CD4-positive, alpha-beta T cell treated with Interleukin-6 for 4 hours (primary cell): ENCODE data around the gene SCG5.

Source experiments
- DNase-seq: peaks from one replicate; pipeline ENCODE4 v3.0.0-alpha.2; 2020; ENCODE audit warnings: mixed read lengths

Gene SCG5

DNA sequence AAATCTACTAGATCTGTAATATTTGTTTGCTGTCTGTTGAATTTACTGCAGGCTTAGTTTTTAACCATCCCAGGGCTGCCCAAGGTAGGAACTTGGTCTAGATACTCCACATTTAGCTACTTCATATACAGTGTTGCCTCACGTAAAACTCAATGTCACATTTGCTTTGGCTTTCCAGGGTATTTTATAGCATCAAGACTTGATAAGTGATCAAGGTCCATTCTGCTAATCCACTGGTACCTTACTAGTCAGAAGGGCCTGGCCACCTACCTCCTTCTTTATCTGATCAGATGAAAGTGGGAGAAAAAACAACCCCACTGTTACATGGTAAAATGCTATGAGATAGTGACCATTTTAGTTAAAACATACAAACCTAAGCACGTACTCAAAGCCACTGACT is 50.8 kb downstream of the SCG5 start:
- no peak for DNase-seq

DNA sequence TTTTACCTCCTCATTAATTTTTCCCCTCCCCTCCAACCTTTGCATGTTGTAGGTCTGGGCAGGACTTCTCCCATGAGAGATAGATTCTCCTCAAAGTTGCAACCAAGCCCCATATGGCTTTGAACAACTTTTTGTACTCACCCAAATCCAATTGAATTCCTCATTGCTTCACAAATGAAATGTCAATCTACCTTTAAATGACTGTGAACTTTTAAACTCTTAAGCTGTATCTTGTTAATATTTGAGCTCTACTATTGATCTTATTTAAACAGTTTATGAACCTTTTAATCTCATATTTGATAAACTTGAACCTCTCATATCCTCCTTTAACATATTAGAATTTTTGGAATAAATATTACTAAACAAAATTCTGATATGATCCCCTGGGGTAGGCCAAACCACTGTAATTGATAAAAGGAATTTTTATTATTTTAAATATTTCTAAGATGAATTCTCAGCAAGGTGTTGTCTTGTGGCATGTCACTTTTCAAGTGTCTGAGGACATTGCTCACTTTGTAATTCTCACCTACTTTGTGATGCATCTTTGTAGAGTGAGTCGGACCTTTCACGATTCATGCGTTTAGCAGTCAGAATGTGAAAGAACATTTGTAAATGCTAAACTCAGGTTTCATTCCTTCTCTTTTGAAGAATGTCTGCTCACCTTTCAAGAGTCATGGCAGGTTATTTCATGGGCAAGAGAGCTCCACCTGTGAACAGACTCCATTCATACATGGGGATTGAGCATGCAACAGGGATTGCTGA is 52.9 kb downstream of the SCG5 start:
- no peak for DNase-seq

DNA sequence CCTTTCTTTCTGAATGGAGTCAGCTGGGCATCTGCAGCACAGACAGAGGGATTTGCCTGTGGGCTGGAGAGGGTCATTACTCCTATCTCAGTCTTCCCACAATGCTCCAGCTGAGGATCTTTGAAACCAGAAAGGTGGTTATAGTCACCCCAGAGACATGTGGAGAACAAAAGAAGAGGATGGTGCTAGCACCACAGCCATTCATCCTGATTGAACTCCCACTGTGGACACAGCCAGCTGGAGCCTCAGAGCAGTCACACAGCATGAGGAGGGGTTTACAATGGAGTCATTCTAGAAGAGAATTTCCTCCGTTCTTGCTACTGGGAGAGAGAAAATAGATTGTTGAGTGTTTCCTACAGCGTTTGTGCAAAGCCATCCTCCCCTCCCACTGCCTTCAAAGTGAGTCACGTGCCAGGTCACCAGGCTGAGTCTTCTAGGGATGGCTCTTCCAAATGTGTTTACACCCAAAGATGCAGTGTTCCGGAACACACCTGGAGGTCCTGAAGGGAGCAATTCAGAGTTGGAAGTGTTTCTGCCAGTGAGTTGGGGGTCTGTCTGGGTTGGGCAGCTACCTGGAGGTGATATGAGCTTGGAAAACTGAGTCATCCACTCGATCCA is 57.4 kb downstream of the SCG5 start:
- no peak for DNase-seq

DNA sequence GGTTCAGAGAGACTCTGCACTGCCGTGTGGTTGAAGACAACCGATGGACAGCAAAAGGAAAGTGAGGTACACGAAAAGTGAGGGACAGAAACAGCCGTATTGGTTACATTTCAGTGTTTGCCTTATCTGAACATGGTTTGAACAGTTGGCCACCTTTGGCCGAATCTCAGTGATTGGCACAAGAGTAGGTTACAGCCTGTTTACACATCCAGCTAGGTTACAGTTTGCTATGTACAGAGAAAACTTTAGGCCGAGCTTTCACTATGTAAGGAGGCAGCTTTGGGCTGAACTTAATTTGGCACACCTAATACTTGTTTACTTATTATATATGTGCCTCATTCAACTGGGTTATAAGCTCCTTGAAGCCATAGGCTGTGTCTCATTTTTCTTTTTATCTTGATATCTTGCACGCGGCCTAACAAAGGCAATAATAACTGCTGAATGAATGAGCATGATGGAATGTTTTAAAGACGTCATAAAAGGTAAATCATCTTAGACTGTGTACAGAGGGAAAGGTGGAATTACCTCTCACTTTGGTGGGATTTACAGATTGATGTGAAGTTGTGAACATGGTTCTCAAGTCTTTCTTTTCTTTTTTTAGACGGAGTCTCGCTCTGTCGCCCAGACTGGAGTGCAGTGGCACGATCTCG is 59.1 kb downstream of the SCG5 start:
- no peak for DNase-seq

DNA sequence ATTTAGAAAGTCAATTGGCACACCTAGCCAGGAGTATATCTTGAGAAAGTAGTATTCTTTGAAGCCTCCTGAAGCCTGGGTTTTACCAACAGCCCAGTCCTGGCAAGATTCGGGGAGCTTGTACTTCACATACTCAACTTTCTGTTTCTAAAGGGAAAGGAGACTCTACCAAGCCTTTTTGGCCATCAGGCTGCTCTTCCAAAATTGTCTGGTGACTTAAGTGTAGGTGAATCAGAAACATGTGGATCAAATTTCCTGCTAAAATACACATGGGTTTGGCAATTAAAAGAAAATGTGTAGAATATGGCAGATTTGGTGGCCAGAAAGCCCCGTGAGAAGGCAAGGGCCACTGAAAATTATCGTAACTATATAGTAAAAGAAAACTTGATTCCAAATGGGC is 60.4 kb downstream of the SCG5 start:
- no peak for DNase-seq

DNA sequence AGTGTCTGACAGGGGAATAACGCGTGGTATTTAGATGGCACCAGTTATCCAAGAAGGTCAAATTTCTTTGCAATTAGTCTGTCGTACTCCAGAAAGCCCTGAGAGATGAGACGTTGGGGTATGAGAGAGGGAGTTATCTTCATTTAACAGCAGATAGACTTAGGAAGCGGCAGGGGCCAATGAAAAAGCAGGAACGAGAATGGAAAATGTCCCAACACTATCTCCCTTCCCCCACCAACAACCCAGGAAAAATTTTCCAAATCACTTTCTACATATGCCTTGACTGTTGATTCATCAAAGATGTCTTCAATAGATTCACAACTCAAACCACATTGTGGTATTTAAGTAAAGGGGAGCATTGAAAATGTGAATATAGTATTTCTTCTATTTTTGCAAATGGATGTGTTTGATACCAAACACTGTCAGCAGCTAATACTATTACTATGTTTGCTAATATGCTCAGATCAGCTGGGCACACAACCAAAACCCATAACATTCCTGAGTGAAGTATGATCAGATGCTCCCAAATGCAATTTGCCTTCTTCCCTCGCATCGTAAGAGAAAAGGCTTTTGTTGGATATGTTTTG is 63.0 kb downstream of the SCG5 start:
- no peak for DNase-seq

DNA sequence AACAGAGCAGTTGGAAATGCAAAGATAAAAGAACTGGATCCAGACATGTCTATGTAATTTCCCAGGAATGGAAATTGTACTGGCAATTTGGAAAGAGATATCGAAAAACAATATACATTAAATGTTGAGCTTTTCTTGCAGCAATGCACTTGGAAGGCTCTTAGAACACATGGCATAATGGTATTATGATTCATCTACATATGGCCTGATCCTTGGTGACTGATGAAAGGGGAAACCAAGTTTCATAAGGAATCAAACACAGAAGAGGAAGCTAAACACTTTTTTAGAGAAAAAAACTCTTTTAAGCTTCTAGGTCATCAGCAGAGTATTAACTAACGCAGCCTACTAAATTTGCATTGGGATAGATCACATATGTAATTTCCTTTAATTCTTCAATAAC is 63.9 kb downstream of the SCG5 start:
- DNase-seq, result no peak

DNA sequence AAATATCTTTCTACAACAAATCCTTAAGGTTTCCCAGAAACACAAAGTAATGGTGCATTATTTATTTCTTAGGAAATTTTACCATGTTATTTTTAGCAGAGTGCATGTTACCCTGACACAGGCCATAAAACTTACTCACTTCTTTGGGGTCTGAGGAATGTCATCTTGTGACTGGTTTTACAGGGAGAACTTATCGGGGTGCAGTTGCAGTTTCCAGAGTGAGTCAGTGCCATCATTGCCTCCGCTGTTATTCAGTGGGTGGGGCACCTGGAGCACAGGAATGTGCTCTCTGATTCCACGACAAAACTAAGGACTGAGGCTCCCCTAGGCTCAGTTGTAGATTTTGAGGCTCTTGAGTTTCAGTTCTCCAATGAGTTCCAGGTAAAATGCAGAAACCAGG is 65.2 kb downstream of the SCG5 start:
- DNase-seq, result no peak

DNA sequence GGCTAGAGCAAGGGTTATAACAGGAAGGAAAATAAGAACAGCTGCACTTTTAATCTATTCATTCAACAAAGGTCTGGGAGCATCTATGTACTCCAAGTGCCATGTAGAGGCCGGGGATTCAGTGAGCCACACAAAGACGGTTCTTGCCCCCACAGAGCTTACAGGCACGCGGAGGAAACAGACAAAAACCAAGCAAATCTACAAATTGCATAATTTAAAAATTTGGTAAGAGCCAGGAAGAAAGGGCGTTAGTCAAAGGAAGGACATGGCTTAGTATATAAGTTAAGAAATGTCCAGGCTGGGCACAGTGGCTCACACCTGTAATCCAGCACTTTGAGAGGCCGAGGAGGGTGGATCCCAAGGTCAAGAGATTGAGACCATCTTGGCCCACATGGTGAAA is 65.9 kb downstream of the SCG5 start:
- no peak for DNase-seq

DNA sequence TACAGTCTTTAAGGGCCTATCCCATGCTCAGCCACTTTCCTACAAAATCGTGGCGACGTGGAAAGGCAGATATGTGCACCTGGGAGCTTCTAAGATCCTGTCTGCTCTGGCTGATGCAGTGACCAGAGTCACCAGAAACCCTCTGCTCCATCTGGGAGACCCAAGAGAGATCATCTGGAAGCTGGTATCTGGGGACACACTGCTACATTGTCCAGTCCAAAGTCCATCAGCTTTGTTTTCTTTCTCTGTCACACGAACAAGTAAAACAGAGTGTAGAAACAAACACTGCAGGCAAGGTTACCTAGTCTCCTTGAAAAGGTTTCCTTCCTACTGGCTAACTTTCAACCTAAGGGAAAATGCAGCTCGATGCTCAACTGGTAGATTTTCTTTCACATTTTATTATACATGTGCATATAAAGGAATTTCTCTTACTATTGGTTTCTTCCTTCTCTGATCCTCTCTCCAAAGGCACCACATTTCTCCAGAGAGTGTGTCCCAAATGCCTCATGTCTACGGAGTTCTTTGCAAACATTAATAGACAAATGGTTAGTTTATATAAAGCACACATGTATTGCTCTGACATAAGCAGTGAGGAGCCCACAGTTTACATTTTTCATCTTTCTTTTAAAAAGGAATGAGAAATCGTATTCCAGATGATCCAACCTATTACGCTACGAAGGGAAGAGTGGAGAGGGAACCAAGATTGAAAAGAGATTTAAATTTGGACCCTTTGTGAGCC is 68.0 kb downstream of the SCG5 start:
- DNase-seq, result no peak

DNA sequence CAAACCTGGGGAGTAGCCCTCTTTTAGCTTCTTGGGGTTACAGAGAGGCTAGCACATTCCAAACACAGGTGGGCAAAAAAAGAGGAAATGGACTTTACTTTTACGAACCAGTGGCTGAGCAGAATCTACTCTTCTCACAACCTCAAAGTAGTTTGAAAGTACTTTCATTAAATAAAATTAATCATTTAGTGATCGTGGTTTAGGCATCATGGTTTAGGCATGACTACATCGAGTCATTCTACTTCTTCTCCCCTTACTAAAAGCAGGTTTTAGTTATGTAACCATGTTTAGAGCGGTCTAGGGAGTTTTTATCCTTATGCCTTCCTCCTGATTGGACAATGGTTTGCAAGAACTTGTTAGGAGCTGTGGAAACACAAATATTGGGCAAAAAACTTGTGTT is 73.8 kb downstream of the SCG5 start:
- no peak for DNase-seq

DNA sequence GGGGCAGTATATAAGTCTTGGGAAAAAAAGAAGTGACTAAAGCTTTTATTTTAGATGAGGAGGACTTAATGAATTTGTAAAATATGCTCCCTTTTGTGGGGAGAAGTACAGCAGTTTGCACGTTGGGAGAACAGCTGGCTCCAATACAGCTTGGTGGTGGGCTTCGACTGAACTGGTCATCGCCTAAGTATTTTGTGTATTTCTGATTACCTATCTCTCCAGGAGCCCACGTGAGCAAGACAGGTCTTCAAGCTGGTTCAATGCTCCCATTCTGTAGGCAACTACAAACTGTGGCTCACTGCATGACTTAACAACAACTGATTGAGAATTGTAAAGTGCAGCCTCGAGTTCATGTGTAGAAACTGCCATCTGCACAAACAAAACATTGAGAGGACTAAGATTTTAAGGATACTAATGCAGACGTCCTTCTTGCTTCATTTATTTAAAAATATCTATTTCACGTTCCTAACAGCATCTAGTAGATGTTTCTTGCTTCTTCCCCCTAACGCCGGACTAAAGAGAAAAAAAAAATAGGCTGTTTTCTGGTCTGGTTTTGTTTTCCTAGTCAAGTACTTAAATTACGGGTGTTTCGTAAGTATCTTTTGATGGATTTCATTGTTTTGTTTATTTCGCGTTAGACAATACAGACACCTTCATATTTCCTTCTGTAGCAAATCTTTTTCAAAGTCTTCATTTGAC is 74.9 kb downstream of the SCG5 start:
- DNase-seq, result no peak

DNA sequence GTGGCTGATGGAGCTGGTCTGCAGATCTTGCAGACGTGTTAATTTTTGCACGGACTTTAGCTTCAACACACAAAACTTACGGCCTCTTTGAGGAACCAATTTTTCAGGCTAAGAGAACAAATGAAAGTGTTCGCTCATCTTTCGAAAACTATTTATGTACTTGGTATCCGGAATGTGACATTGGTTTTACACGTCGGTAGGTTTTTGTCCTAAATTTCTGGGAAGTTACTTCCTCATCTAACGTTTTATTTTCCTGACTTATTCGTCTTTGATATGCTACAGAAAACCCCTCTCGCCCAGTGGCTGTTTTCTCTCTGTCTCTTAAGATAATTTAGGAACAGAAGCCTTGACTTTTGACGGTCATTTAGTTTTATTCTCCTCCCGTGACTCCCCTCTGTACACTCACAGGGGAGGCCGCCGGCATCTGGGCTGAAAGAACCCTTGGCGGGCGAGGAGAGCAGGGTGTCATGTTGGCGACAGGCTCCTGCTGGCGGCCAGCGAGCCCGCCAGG is 75.5 kb downstream of the SCG5 start:
- DNase-seq, result no peak

DNA sequence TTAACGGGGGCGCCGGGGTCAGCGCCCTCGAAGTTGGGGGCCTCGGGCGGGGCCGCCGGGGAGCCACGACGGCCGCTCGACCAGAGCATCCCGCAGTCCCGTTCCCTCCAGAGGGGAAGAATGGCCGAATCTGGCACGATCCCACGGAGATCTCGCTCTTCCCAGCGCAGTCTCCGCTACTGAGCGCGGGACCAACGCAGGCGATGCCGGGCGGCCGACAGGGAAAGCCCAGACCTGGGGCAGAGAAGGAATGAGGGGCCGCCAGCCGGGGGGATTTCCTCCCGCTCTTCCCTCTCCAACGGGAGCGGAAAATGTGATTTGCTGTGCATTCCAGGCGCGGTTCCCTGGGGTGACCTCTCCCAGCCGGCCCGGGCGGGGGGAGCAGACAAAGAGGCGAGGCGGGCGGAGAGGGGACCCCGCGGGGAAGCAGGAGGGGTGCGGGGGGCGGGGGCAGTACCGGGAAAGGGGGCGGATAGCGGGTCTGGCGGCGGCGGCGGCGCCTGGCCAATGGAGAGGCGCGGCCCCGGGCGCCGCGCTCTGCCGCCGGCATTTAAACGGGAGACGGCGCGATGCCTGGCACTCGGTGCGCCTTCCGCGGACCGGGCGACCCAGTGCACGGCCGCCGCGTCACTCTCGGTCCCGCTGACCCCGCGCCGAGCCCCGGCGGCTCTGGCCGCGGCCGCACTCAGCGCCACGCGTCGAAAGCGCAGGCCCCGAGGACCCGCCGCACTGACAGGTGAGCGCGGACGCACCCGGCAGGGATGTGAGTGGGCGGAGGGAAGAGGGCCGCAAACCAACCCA is 76.1 kb downstream of the SCG5 start, which contains the start of gene GREM1:
Gene GREM1, plus strand, starts transcription at position 579 of the 801 bp plus-strand sequence. CDS start 12,687 bp downstream, outside the sequence.
- no peak for DNase-seq

DNA sequence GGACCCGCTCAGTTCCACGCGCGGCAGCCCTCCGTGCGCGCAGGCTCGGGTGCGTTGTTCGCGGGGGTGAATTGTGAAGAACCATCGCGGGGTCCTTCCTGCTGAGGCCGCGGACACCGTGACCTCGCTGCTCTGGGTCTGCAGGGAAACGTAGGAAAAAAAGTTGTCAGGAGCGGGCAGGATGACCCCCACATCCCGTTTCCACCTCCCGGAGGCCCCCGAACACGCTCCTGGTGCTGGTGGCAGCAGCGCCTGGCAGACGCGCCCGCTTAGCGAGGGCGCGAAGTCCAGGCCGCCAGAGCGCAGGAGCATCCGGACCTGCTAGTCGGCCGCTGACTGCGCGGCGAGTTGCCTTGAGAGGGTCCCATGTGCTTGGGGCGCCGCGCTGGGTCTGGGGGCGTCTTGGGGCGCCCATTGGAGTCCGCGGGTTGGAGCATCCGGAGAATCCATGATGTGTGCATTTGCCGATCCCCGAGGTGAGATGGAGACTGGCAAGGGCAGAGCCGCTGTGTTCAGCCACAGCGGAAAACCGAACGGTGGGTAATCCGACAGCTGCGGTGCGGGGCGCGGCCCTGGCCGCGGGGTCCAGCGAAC is 76.8 kb downstream of the SCG5 start:
- no peak for DNase-seq

DNA sequence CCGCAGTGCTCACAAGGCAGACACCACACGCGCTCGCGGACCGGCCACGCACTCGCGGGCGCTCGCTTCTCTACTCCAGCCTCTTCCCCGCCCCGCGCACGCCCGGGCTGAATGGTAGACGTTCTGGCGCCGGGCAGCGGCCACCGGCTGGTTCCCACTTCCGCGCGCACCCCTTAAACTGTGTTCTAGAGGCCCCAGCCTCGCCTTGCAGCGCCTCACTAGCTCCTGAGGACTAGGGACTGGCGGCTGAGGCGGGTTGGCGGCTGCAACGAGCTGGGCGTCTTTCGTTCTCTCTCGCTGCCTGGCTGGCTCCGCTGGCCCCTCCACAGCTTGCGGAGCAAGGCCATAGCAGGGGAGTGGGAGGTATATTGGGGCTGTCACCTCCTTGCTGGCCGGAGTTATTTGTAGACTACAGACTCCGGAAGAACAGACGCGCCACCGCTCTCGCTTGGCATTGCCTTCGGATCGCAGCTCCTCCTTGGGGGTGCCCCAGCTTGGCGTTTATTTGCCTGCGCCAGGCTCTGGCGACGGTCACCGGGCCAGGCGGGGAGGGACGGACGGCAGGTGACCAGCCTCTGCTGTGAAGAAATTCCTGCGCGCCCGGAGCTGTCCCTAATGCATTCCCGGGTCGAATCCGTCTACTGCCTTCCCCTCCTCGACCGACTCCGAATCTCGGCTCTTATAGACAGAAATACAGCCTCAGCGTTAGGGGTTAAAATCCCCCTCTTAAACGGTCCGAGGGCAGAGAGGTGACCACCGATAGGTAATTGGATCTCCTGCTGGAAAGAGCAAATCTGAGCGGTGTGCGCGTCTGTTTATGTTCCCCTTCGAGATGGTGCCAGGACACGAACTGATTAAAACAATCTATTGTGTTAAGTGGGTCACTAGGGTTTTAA is 77.6 kb downstream of the SCG5 start:
- no peak for DNase-seq

DNA sequence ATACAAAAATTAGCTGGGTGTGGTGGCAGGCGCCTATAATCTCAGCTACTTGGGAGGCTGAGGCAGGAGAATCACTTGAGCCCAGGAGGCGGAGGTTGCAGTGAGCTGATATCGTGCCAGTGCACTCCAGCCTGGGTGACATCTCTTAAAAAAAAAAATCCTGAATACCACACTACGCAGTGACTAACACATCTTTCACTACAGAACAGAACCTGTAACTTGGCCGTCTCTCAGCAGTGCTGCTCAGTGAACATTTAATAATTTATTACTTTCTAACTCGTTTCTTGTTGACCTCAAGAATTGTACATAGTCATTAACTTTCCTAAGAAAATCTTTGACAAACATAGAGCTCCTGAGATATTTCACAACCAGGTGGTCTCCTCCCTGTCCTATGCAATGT is 80.1 kb downstream of the SCG5 start:
- no peak for DNase-seq

DNA sequence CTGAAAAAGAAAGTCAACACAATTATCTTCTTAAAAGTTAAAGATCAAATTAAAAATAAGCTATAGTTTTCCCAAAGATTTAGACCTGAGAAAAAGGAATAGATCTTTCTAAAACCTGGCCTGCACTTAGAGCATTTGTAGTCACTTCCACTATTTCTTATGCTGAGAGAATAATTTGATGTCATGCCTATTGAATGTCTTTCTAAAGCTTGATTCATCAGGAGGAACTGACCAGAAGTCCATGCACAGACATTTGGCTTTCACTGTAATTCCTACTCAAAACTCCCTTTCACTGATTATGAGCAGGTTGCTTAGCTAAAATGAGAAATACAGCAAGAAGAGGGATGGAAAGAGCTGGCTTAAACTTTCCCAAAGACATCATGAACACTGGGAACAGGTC is 80.6 kb downstream of the SCG5 start:
- no peak for DNase-seq

DNA sequence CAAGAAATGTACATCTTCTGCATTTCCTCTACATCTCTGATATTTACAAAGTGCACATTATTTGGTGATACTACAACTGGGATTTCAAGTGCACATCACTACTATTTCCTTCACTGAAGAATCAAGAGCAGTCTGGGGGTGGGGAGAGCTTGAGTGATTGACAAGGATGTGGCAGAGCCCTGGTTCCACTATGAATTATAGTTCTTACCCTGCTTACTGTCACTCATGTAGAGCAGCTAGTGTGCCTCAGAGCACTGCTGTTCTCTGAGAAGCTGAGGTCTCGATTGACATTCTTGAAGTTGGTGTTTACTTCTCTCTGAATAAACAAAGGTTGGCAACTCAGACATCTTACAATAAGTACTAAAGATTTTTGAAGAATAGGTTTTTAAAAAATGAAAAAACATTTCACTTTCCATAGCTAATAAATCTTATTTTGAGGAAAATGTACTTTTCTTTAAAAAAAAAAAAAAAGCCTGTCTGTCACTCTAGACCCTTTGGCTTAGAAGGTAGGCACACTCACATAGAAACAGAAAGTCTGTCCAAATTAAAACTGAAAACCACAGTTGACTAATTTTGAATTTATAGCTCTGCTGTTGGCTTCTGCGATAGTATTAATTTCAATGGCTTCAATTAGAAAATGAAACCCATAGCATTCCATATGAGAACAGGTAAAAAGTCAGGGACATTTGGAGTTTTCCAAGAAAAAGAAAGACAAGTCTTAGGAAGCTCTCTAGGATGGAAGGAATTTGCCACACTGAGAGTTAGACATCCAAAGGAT is 81.8 kb downstream of the SCG5 start:
- no peak for DNase-seq
